NCI-H2227 (cell line): ENCODE measurements around the gene NKX2-4.
"Not testable (repeated sequence)": the region's sequence is repeated elsewhere in the genome, so short reads cannot be mapped to it uniquely, and the experiment has no call there.

Experiments
- DNase-seq: peaks from one replicate; lab custom pipeline; 2025; ENCODE audit not compliant: unreplicated experiment; lab: John Stamatoyannopoulos, UW

The NKX2-4 gene

GRCh38 chr20:21394551-21394950 is 2.8 kb downstream of the NKX2-4 start:
- DNase-seq: no peak

DNA sequence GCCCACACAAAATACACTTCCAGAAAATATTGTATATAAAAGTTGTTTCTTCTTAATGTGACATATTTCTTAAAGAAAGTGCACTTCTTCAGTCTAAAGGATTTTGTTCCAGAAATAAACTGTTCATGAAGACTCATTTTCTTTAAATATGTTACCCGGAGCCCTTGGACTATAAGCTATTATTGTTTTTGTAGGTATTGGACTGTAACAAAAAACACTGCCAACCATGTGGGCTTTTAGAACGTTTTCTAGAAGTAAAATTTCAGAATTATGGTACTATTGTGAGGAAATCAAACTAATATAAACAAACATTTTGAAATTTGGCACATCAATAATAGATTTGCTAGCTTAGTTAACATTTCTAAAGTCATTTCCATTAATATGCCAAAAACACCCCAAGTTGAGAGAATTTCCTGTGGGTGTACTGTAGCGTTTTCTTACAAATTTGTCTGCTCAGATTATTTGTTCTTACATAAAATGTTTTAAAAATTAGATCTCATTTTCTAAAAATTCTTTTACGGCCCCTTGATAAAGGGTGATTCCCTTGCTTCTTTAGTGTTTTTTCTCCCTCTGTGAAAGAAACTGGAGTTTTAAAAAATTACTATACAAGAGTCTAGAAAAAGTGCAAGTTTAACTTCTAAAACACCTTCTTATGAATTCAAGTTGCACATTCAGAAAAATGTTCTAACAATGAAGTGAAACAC is 3.4 kb downstream of the NKX2-4 start:
- DNase-seq: no peak

GRCh38 chr20:21393166-21393565 is 4.2 kb downstream of the NKX2-4 start:
- DNase-seq: no peak

DNA sequence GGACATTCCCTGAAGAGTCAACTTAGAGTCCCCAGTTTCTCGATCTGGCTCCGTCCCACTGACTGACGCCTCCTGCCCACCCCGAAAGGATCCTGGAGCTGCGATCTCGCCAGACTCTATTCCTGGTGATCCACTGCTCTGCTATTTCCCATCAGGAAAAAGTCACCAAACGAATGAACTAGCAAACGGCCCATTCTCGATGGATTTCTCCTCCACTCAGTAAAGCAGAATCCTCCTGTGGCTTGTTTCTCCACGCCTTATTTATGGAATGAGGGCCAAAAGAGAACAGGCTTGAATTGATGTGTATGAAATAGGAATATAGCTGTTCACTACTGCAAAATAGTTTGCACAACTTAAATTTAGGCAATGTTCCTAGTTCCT is 5.4 kb downstream of the NKX2-4 start:
- DNase-seq: no peak

GRCh38 chr20:21391185-21391971 is 5.9 kb downstream of the NKX2-4 start:
- no peak for DNase-seq

DNA sequence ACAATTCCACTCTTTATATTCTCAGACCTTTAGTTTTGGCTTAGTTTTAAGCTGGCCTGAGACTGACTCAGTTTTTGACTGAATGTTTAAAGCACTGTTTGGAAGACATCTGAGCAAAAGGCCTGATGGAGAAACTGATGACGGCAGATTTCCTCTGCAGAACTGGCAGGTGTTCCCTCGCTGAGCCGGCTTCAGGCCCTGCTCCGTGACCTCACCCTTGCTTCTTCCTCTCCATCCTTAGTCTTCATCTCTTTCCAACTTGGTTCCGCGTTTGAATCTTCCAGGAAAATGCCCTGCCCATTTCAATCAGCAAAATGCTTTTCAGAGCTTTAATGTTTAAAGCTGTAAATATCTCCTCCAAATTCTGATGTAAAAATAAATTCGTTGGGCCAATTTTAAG is 6.6 kb downstream of the NKX2-4 start:
- DNase-seq: no peak

- DNase-seq: no peak
Measured at GRCh38 chr20:21389368-21389767, 8.0 kb downstream of the NKX2-4 start.

- no peak for DNase-seq
Measured at GRCh38 chr20:21388566-21388965, 8.8 kb downstream of the NKX2-4 start.

DNA sequence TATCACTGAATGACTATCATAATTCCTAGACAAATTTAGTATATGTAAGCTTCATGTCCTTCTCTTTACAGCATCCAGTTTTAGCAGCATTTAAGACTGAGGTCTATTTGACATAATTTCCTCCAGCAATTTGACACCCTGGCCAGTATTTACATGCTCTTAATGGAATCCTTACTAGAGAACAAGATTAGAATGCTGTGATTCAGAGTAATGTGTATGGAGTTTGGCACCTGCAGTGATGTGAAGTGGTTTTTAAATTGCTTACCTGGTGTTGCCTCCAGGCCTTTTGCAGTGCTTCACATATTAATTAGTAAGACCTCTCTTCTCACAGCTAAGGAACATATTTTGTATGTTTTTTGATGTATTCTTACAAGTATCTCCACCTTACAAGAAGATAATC is 9.8 kb downstream of the NKX2-4 start:
- no peak for DNase-seq

- no peak for DNase-seq
Measured at GRCh38 chr20:21386111-21386510, 11.2 kb downstream of the NKX2-4 start.

DNA sequence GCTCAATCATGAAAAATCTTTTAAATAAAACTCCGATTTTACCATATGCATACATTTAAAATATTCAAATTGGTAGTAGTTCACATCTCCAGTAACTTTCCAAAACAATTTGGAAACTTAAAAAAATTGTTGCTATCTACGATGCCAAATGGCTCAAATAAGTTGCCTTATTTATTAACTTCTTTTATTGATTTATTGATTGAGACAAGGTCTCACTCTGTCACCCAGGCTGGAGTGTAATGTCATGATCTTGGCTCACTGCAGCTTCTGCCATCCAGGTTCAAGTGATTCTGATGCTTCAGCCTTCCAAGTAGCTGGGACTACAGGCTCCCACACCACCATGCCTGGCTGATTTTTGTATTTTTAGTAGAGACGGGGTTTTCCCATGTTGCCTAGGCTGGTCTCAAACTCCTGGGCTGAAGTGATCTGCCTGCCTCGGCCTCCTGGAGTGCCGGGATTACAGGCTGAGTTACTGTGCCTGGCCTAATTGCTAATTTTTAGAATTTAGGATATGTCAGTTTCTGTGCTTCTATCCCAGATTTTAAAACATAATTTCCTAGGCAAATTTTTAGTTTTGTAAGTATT is 12.9 kb downstream of the NKX2-4 start:
- DNase-seq: no peak

DNA sequence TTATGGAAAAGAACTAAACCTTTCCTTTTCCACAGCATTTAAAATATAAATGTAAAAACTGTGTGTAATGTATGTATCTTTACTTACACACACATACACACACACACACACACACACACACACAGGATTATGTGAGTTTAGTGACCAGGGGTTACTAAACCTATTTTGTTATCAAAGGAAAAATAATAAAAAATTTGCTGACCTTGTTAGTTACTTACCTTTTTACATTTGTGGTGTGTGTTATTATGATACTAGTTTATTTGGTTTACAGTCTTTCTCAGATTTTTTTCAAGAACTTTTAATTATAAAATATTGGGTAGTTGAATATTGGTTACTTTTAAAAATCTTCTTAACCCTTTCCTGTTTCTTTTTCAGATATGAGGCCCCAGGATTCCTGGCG is 15.7 kb downstream of the NKX2-4 start:
- DNase-seq: no peak

- no peak for DNase-seq
Measured at GRCh38 chr20:21380711-21381110, 16.6 kb downstream of the NKX2-4 start.

- no peak for DNase-seq
Measured at GRCh38 chr20:21378259-21378658, 19.1 kb downstream of the NKX2-4 start.

GRCh38 chr20:21377701-21378100 is 19.6 kb downstream of the NKX2-4 start:
- DNase-seq: no peak

- no peak for DNase-seq
Measured at GRCh38 chr20:21376626-21377025, 20.7 kb downstream of the NKX2-4 start.

GRCh38 chr20:21373436-21373835 is 23.9 kb downstream of the NKX2-4 start:
- DNase-seq: no peak

DNA sequence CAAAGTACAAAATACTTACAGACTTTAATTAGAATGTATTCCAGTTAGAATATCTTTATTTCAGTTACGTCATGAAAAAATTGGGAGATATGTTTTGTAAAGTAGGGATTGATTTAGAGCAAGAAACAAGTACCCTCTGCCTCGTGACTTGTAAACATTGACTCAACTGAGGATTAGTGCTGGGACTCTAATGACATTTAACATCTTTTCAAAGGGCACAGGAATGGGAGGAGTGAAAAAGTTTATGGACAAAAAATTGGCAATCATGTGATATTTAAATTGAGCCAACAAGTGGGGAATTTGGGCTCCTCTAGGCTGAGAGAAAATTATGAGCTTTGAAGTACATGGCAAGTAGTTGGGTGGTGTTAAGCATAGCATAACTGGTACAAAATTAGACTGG is 25.3 kb downstream of the NKX2-4 start:
- no peak for DNase-seq

- DNase-seq: no peak
Measured at GRCh38 chr20:21371193-21371592, 26.1 kb downstream of the NKX2-4 start.

- DNase-seq: no peak
Measured at GRCh38 chr20:21368791-21369190, 28.5 kb downstream of the NKX2-4 start.

GRCh38 chr20:21366273-21366672 is 31.1 kb downstream of the NKX2-4 start:
- not testable (repeated sequence) for DNase-seq

DNA sequence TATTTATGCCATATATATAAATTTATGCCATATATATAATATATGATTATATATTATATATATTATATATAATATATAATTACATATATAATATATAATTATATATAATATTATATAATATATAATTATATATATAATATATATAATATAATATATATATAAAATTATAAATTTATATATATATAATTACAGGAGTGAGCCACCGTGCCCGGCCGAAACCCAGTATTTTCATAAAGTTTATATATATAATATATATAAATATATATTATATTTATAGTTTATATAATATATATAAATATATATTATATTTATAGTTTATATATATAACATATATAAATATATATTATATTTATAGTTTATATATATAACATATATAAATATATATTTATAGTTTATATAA is 31.6 kb downstream of the NKX2-4 start:
- no peak for DNase-seq
